ENCODE results near the gene PSME3. TPM values are rescaled to one million over a fixed set of nuclear protein-coding genes. Genes with fewer than 3 reads are reported as not detected.

Gene PSME3
- 54.5 TPM for total RNA-seq

GRCh38 chr17:42832934-42833766 lies at the start of gene PSME3:
TSS of gene PSME3 (plus strand) at chr17:42833397. CDS start at chr17:42833632, 235 bp downstream.
- DNase-seq (ENCODE audit: low spot score) (peak; percentile 94), ATAC-seq (peak; percentile 98)
- intact Hi-C loops (cut with DNase I): no loop called here

GRCh38 chr17:42783791-42784138 lies 49.4 kb upstream of the PSME3 start:
- intact Hi-C loops (cut with DNase I): loop anchor here (5.0 kb wide), 1 partner anchor 819 kb away; no protein-coding TSS in a partner anchor
- DNase-seq (ENCODE audit: low spot score) (no peak), ATAC-seq (no peak)

GRCh38 chr17:42784409-42784808 lies 48.8 kb upstream of the PSME3 start:
- intact Hi-C loops (cut with DNase I): loop anchor here (5.0 kb wide), 1 partner anchor 818 kb away; no protein-coding TSS in a partner anchor
- DNase-seq (ENCODE audit: low spot score): no peak
- ATAC-seq: no peak

GRCh38 chr17:42784811-42785592 lies 48.2 kb upstream of the PSME3 start:
- no peak for ATAC-seq
- intact Hi-C loops (cut with DNase I): loop anchor here (5.0 kb wide), 1 partner anchor 817 kb away; no protein-coding TSS in a partner anchor
- DNase-seq (ENCODE audit: low spot score): no peak

- intact Hi-C loops (cut with DNase I): no loop called here
- no peak for ATAC-seq
Measured at GRCh38 chr17:42787266-42787665, 45.9 kb upstream of the PSME3 start.

GRCh38 chr17:42791948-42792347 lies 41.2 kb upstream of the PSME3 start:
- DNase-seq (ENCODE audit: low spot score) (no peak), ATAC-seq (no peak)
- intact Hi-C loops (cut with DNase I): loop anchor here (10.0 kb wide), 1 partner anchor 577 kb away; no protein-coding TSS in a partner anchor

More at GRCh38 chr17:42787266-42787665, 45.9 kb upstream of the PSME3 start:
- no peak for DNase-seq (ENCODE audit: low spot score)

GRCh38 chr17:42792545-42792944 lies 40.7 kb upstream of the PSME3 start:
- intact Hi-C loops (cut with DNase I): loop anchor here (10.0 kb wide), 1 partner anchor 578 kb away; no protein-coding TSS in a partner anchor
- no peak for DNase-seq (ENCODE audit: low spot score)
- no peak for ATAC-seq

GRCh38 chr17:42795061-42795460 lies 38.1 kb upstream of the PSME3 start:
- ATAC-seq: no peak
- DNase-seq (ENCODE audit: low spot score): no peak
- intact Hi-C loops (cut with DNase I): loop anchor here (10.0 kb wide), 1 partner anchor 580 kb away; no protein-coding TSS in a partner anchor

- ATAC-seq: no peak
Measured at GRCh38 chr17:42795465-42795864, 37.7 kb upstream of the PSME3 start.

GRCh38 chr17:42796066-42796758 lies 37.0 kb upstream of the PSME3 start:
- DNase-seq (ENCODE audit: low spot score) (no peak), ATAC-seq (no peak)
- intact Hi-C loops (cut with DNase I): loop anchor here (10.0 kb wide), 1 partner anchor 581 kb away; no protein-coding TSS in a partner anchor

More at GRCh38 chr17:42795465-42795864, 37.7 kb upstream of the PSME3 start:
- intact Hi-C loops (cut with DNase I): loop anchor here (10.0 kb wide), 1 partner anchor 581 kb away; no protein-coding TSS in a partner anchor
- no peak for DNase-seq (ENCODE audit: low spot score)

GRCh38 chr17:42797067-42798007 lies 35.9 kb upstream of the PSME3 start:
- DNase-seq (ENCODE audit: low spot score): no peak
- intact Hi-C loops (cut with DNase I): loop anchor here (10.0 kb wide), 1 partner anchor 583 kb away; no protein-coding TSS in a partner anchor
- ATAC-seq: no peak

- DNase-seq (ENCODE audit: low spot score): no peak
- intact Hi-C loops (cut with DNase I): loop anchor here (10.0 kb wide), 1 partner anchor 583 kb away; no protein-coding TSS in a partner anchor
- no peak for ATAC-seq
Measured at GRCh38 chr17:42798011-42798382, 35.2 kb upstream of the PSME3 start.

GRCh38 chr17:42798383-42799380 lies 34.5 kb upstream of the PSME3 start, which contains the start of the genes CNTD1 and COA3:
TSS of gene CNTD1 (plus strand) at chr17:42798861. CDS start at chr17:42799068, 207 bp downstream.
TSS of gene COA3 (minus strand) at chr17:42798704. CDS start at chr17:42798681, 23 bp downstream.
- peak; percentile 97 for ATAC-seq
- intact Hi-C loops (cut with DNase I): loop anchor here (10.0 kb wide), 1 partner anchor 584 kb away; no protein-coding TSS in a partner anchor
- peak; percentile 90 for DNase-seq (ENCODE audit: low spot score)

- no peak for ATAC-seq
- intact Hi-C loops (cut with DNase I): no loop called here
- no peak for DNase-seq (ENCODE audit: low spot score)
Measured at GRCh38 chr17:42803074-42803883, 29.9 kb upstream of the PSME3 start.

GRCh38 chr17:42804918-42805367 lies 28.3 kb upstream of the PSME3 start:
- ATAC-seq: no peak
- intact Hi-C loops (cut with DNase I): no loop called here
- no peak for DNase-seq (ENCODE audit: low spot score)
